Measurements from ENCODE around the gene ATP6AP1.

The ATP6AP1 gene

DNA sequence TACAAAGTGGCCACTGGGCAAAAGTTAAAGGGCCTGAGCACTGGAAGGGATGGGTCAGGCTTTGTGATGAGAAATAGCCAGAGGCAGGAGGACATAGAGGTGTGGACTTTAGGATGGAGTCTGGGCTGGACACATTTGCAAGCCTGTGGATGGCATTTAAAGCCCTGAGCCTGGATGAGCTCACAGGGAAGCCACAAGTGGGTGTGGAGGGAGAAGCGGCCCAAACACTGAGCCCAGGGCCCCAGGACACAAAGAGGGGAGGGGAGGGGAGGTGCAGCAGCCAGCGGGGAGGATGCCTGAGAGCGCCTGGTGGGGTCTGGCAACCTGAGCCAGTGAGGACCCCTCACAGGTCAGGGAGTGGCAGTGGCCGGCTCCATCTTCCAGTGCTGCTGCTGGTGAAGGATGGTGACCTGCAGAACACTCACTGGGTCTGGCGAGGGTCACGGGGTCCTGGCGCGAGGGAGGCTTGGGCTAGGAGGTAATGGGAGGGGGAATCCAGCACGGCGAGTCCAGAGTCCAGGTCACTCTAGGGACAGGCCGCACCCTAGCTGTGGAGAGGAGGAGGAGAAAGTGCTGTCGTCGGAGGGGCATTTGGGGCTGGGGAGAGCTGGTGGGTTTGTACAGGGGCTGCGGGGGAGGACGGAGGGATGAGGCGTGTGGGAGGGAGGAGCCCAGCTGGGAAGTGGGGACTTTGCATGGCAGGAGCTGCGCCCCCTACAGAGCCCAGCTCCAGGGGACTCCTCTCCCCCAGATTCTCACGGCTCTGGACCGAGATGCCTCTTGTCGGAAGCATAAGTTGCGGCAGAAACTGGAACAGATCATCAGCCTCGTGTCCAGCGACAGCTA, 43.6 kb downstream of the ATP6AP1 start:
- DNase-seq (ENCODE audit: low read depth): no peak

- DNase-seq (ENCODE audit: low read depth): no peak
Observed at GRCh38 chrX:154472685-154473632, 44.5 kb downstream of the ATP6AP1 start.

GRCh38 chrX:154473683-154474082, 45.2 kb downstream of the ATP6AP1 start:
- no peak for DNase-seq (ENCODE audit: low read depth)

GRCh38 chrX:154476821-154477220, 48.3 kb downstream of the ATP6AP1 start:
- DNase-seq (ENCODE audit: low read depth): no peak

DNA sequence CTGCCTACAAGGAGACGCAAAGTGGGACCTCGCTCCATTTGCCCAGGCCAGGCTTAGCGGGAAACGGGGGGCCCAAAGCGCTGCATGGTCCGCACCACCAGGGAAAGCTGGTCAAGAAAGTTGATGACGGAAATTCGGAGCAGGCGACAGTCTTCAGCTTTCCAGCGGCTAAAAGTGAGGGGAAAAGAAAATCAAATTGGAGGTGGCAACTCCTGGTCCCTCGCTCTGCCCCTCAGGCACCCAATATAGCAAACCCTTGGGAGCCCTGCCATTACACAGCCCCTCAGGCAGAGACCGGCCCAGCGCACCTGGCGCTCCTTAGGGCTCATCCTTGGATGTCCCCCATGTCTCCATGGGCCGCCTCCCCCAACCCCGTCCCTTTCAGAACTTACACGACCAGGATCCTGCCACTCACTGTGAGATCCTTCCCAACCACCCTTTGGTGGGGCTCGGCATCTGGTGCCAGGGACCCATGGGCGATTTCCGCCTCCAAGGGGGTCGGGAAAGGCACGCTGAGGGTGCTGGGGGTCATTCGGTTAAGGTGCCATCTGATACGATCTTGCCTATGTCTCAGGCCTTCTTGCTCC, 49.5 kb downstream of the ATP6AP1 start:
- DNase-seq (ENCODE audit: low read depth): no peak

DNA sequence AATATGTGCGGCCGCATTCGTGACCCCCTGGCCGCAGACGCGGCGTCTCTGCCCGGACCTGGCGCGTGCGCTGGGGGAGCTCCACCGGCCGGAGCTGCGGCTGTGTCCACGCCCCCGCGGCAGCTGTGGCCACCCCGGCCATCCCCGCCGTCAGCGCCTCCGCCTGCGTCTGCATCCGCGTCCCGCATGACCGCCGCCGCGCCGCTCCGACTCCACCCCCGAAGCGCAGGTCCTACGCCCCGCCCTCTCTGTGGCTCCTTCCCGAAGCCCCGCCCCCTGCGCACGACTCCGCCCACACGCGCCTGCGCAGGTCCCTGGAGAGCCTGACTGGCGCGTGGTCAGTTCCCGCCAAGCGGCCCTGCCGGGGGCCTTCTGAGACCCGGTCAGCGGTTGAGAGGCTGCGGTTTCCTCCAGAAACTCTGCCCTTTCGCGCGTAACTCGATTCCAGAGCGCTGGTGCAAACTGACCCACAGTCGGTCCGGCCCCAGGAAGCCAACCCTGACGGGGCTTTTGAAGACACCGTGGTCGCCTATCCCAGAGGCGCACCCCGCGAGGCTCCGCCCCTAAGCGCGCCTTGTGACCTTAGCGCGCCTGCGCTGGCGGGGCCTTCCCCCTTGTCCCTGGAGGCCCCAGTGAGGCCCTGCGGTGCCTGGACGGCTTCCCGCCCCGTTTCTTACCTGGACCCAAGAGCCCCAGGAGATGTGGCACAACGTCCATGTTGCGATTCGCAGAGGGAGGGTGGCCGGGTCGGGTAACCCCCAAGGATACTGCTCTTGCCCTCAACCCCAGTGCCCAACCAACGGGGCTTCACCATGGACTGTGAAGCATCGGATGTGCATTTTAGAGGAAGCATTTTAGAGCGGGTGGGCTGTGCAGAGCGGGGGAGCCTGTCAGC, 50.5 kb downstream of the ATP6AP1 start, which contains the start of gene LAGE3:
LAGE3 (minus strand) TSS at position 554 of the 895 bp plus-strand sequence; CDS start at position 188, 366 bp downstream.
- DNase-seq (ENCODE audit: low read depth): peak; percentile 88

DNA sequence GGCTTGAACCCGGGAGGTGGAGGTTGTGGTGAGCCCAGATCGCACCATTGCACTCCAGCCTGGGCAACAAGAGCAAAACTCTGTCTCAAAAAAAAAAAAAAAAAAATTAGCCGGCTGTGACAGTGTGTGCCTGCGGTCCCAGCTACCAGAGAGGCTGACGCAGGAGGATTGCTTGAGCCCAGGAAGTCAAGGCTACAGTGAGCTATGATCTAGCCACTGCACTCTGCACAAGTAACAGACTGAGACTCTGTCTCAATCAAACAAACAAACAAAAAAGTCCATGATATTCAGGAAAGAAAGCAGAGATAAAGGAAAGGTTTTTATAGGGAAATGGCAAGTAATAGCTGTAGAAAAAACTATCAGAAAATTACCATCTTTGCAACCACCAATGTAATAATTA, 52.7 kb downstream of the ATP6AP1 start:
- DNase-seq (ENCODE audit: low read depth): no peak

- DNase-seq (ENCODE audit: low read depth): no peak
Observed at GRCh38 chrX:154481911-154482601, 53.6 kb downstream of the ATP6AP1 start.

GRCh38 chrX:154482786-154483185, 54.3 kb downstream of the ATP6AP1 start:
- DNase-seq (ENCODE audit: low read depth): no peak

GRCh38 chrX:154483325-154483724, 54.8 kb downstream of the ATP6AP1 start:
- DNase-seq (ENCODE audit: low read depth): no peak

- DNase-seq (ENCODE audit: low read depth): peak; percentile 48
Observed at GRCh38 chrX:154484255-154485149, 56.0 kb downstream of the ATP6AP1 start.

GRCh38 chrX:154485150-154486051, 56.9 kb downstream of the ATP6AP1 start:
- DNase-seq (ENCODE audit: low read depth): no peak

DNA sequence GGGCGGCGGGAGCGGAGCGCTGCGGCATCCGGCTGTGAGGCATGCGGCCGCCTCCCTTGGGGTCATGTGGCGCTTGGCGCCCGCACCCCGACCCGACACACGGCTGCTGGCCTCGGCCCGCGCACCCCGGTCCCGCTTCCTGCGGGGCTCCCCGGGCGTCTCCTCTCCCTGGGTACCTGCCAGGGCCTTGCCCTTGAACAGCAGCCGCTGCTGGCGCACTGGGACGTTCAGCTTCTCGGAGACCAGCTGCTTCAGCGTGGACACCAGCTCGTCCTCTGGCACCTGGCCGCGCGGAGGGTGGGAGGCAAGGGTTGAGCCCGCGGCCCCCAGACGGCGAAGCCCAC, 57.5 kb downstream of the ATP6AP1 start:
- DNase-seq (ENCODE audit: low read depth): peak; percentile 24
